GM23248 (cell line): Measurements from ENCODE around the gene C2orf15. TPM values are rescaled to one million over a fixed set of nuclear protein-coding genes. Genes with fewer than 3 reads are reported as not detected.

Source experiments
- DNase-seq: peaks from one replicate; pipeline ENCODE4 v3.0.0-alpha.2; 2015
- H2AFZ ChIP-seq: fragments of 200-600 bp; sonication (generic); 2 replicates; pipeline ENCODE4 v1.6.1; 2016; ENCODE audit warnings: antibody characterized with exemption
- H3F3A ChIP-seq: fragments of 200-600 bp; sonication (generic); 2 replicates; pipeline ENCODE4 v1.6.1; 2016; ENCODE audit warnings: mild to moderate bottlenecking, antibody characterized with exemption, mixed run types; ENCODE audit not compliant: insufficient read depth
- H3K27ac ChIP-seq: fragments of 200-600 bp; sonication (generic); 2 replicates; pipeline ENCODE4 v1.5.1; 2016; ENCODE audit warnings: mild to moderate bottlenecking
- H3K27me3 ChIP-seq: fragments of 200-600 bp; sonication (generic); replicated peaks from 2 replicates; pipeline ENCODE4 v1.6.1; 2016; ENCODE audit warnings: mild to moderate bottlenecking; ENCODE audit not compliant: insufficient read depth
- H3K36me3 ChIP-seq: fragments of 200-600 bp; sonication (generic); 2 replicates; pipeline ENCODE4 v1.6.1; 2016; ENCODE audit warnings: low read depth, mild to moderate bottlenecking
- H3K4me1 ChIP-seq: fragments of 200-600 bp; sonication (generic); 2 replicates; pipeline ENCODE4 v1.6.1; 2016; ENCODE audit warnings: mild to moderate bottlenecking; ENCODE audit not compliant: insufficient read depth
- H3K4me2 ChIP-seq: fragments of 200-600 bp; sonication (generic); one replicate; pipeline ENCODE4 v1.6.1; 2016; ENCODE audit warnings: mild to moderate bottlenecking; ENCODE audit not compliant: unreplicated experiment
- H3K4me3 ChIP-seq: fragments of 200-600 bp; sonication (generic); 2 replicates; pipeline ENCODE4 v1.5.1; 2016; ENCODE audit warnings: mild to moderate bottlenecking
- H3K79me2 ChIP-seq: fragments of 200-600 bp; sonication (generic); 2 replicates; pipeline ENCODE4 v1.6.1; 2016; ENCODE audit warnings: mild to moderate bottlenecking; ENCODE audit not compliant: insufficient read depth
- H3K9ac ChIP-seq: fragments of 200-600 bp; sonication (generic); 2 replicates; pipeline ENCODE4 v1.6.1; 2016; ENCODE audit warnings: mild to moderate bottlenecking
- H3K9me2 ChIP-seq: fragments of 200-600 bp; sonication (generic); 2 replicates; pipeline ENCODE4 v1.6.1; 2016; ENCODE audit warnings: mixed run types, mild to moderate bottlenecking, moderate library complexity; ENCODE audit not compliant: insufficient read depth
- H3K9me3 ChIP-seq: fragments of 200-600 bp; sonication (generic); one replicate; pipeline ENCODE4 v1.6.1; 2017; ENCODE audit warnings: low read depth
- H4K20me1 ChIP-seq: fragments of 200-600 bp; sonication (generic); 2 replicates; pipeline ENCODE4 v1.6.0; 2016; ENCODE audit not compliant: insufficient read depth
- EZH2 ChIP-seq: fragments of 200-600 bp; sonication (generic); IDR thresholded peaks from 2 replicates; pipeline ENCODE4 v1.6.1; 2018; ENCODE audit warnings: antibody characterized with exemption, mild to moderate bottlenecking; ENCODE audit not compliant: insufficient read depth, poor library complexity, severe bottlenecking
- EZH2phosphoT487 ChIP-seq: fragments of 200-600 bp; sonication (generic); IDR thresholded peaks from 2 replicates; pipeline ENCODE4 v1.6.1; 2018; ENCODE audit warnings: antibody characterized with exemption, moderate library complexity, mild to moderate bottlenecking, low read depth; ENCODE audit not compliant: insufficient read depth
- WGBS, 2 experiments: methylation state at CpG; one replicate each; pipeline ENCODE4 v1.1.6; 2015 to 2017; ENCODE audit warnings: low lambda C conversion rate in 2 of 2, low coverage in 1 of 2; ENCODE audit errors: missing lambda C conversion rate in 2 of 2; 5-methylcytosine and 5-hydroxymethylcytosine counted together
- in situ Hi-C: fragments of 300-500 bp; cut with MboI; formaldehyde crosslinking; loops from 2 replicates; pipeline ENCODE4 v1.15.0; 2020
- polyA plus RNA-seq: library from polyadenylated mRNA; unstranded; fragments of >200 nt; fragmentation: Nextera tagmentation; extraction: Ambion mirVana; gene quantifications from 2 replicates; pipeline ENCODE4 v1.2.1, GENCODE V29; 2016
- total RNA-seq: library from RNA; depleted of rRNA; stranded (reverse); fragments of >200 nt; shearing (Covaris generic); gene quantifications from 2 replicates; pipeline ENCODE4 v1.2.3, GENCODE V29; 2014; rRNA removed

Gene C2orf15
- not detected in 2 replicates for total RNA-seq
- polyA plus RNA-seq: not detected in 2 replicates

GRCh38 chr2:99141110-99142108, at the start of gene C2orf15:
C2orf15 (plus strand) TSS chr2:99141707; CDS start chr2:99150559, 8,852 bp downstream.
- TF ChIP-seq EZH2phosphoT487 (no peak), EZH2 (no peak)
- no peaks in the 10 kb centered on the region for H3K9me3 ChIP-seq
- peaks cover 14% of the 10 kb centered on the region; the same call in 1 of the 2 replicates for H3F3A ChIP-seq
- H4K20me1 ChIP-seq: no peaks in the 10 kb centered on the region
- H3K9ac ChIP-seq: peak within 1 kb of the TSS; percentile 36
- peak within 1 kb of the TSS; percentile 95 for H3K4me2 ChIP-seq
- H3K27me3 ChIP-seq: peaks cover 24% of the 10 kb centered on the region
- H3K79me2 ChIP-seq: no peaks in the 10 kb centered on the region
- peak; percentile 83 for DNase-seq
- no peak within 1 kb of the TSS for H3K27ac ChIP-seq
- 1 to 2% methylated on average over 72 to 73 of the region's 84 CpGs for WGBS, 2 experiments
- peak within 1 kb of the TSS; percentile 79 for H3K4me3 ChIP-seq
- no peaks in the 10 kb centered on the region for H3K36me3 ChIP-seq
- in situ Hi-C loops: no loop called here
- H2AFZ ChIP-seq: peak within 1 kb of the TSS; percentile 93
- H3K9me2 ChIP-seq: no peaks in the 10 kb centered on the region
- no peaks in the 10 kb centered on the region for H3K4me1 ChIP-seq

DNA sequence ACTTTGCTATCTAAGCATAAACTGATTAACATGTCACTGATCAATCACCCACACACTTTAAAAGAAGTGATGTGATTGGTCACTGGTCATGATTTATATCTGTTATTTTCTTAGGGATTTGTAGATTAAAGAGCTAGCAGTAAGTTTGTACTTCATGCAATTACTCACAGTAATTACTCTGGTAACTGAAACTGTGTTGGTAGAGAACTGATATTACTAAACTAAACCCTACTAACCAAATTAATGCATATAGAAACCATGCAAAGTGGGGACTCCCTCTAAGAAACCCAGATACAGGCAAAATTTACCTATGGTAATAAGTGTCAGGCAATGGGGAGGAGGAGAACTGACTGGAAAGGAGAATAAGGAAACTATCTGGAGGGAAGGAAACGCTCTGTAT, 44.8 kb upstream of the C2orf15 start:
- DNase-seq: no peak
- Histone ChIP-seq H3K4me3 (no peak overlapping the region), H3K4me2 (no peak overlapping the region), H3K9me3 (no peaks in the 10 kb centered on the region), H3K36me3 (no peaks in the 10 kb centered on the region), H3K9ac (no peak overlapping the region), H3K4me1 (no peaks in the 10 kb centered on the region), H3K79me2 (no peaks in the 10 kb centered on the region), H3K27ac (no peak overlapping the region), H3F3A (no peaks in the 10 kb centered on the region), H3K27me3 (no peaks in the 10 kb centered on the region), H2AFZ (no peak overlapping the region), H3K9me2 (no peaks in the 10 kb centered on the region), H4K20me1 (no peaks in the 10 kb centered on the region)
- TF ChIP-seq EZH2phosphoT487 (no peak), EZH2 (no peak)
- in situ Hi-C loops: no loop called here
- WGBS, 2 experiments: 61 to 78% methylated on average over 1 of the region's 1 CpG

- no peaks in the 10 kb centered on the region for H3K79me2 ChIP-seq
Observed at GRCh38 chr2:99101697-99102096, 39.8 kb upstream of the C2orf15 start.

DNA sequence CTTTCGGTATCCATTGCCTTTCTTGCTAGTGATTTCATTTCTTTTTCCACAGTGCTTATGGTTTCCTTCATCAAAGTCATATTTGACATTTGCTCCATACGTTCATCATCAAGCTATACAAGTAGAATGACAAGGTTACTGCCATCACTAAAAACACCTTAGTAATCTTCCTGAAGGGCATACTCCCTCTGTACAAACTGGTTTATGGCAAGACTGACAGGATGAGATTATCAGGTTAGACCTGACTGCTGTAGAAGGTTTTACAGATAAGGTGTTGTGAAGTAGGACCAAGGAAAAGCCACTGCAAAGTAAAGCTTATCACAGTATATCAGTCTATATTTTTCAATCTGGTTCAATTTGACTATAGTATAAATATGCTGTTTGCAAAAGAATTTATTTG, 37.5 kb upstream of the C2orf15 start:
- Histone ChIP-seq H3K27ac (no peak overlapping the region), H3K79me2 (no peaks in the 10 kb centered on the region), H3F3A (no peaks in the 10 kb centered on the region), H3K36me3 (no peaks in the 10 kb centered on the region), H3K27me3 (no peaks in the 10 kb centered on the region), H3K9me2 (no peaks in the 10 kb centered on the region), H4K20me1 (no peaks in the 10 kb centered on the region), H2AFZ (no peak overlapping the region), H3K9me3 (no peaks in the 10 kb centered on the region), H3K9ac (no peak overlapping the region), H3K4me1 (no peaks in the 10 kb centered on the region), H3K4me3 (no peak overlapping the region), H3K4me2 (no peak overlapping the region)
- 64 to 66% methylated on average over 2 of the region's 2 CpGs for whole genome bisulfite sequencing, 2 experiments
- in situ Hi-C loops: no loop called here
- TF ChIP-seq EZH2: no peak
- TF ChIP-seq EZH2phosphoT487: no peak
- no peak for DNase-seq

More at GRCh38 chr2:99101697-99102096, 39.8 kb upstream of the C2orf15 start:
- Histone ChIP-seq H3K9ac (no peak overlapping the region), H3K9me2 (no peaks in the 10 kb centered on the region), H3K4me1 (no peaks in the 10 kb centered on the region), H3K27me3 (no peaks in the 10 kb centered on the region), H4K20me1 (no peaks in the 10 kb centered on the region), H3K27ac (no peak overlapping the region), H2AFZ (peak overlapping the region; percentile 42), H3K4me3 (no peak overlapping the region), H3K9me3 (no peaks in the 10 kb centered on the region), H3K36me3 (no peaks in the 10 kb centered on the region), H3K4me2 (no peak overlapping the region), H3F3A (no peaks in the 10 kb centered on the region)
- in situ Hi-C loops: no loop called here
- WGBS, 2 experiments: 15 to 18% methylated on average over 3 of the region's 3 CpGs
- DNase-seq: peak; percentile 7
- TF ChIP-seq EZH2phosphoT487 (no peak), EZH2 (no peak)
